GM21360 (cell line): Measurements from ENCODE around the gene ZNF215.
A peak's percentile ranks its signal among the peaks of the same experiment; 100 is the strongest.
"Not testable (repeated sequence)": the region's sequence is repeated elsewhere in the genome, so short reads cannot be mapped to it uniquely, and the experiment has no call there.

Experiments used
- ATAC-seq: cut with Tn5 transposase; IDR thresholded peaks from one replicate; pipeline ENCODE4 v1.9.1; 2021; ENCODE audit warnings: mild to moderate bottlenecking, moderate library complexity; ENCODE audit not compliant: unreplicated experiment

The ZNF215 gene

DNA sequence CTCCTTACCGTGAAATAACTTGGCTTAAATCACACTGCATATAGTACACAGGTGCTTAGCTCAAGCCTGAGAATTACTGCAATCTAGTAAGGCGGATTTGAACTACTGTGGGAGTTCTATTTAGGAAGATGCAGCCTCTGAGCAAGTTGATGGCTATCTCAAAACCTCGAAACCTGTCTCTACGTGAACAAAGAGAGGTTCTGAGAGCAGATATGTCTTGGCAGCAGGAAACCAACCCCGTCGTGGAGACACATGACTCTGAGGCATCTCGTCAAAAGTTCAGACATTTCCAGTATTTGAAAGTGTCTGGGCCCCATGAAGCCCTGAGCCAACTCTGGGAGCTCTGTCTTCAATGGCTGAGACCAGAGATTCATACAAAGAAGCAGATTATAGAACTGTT is 5.9 kb downstream of the ZNF215 start:
- ATAC-seq, result no peak

DNA sequence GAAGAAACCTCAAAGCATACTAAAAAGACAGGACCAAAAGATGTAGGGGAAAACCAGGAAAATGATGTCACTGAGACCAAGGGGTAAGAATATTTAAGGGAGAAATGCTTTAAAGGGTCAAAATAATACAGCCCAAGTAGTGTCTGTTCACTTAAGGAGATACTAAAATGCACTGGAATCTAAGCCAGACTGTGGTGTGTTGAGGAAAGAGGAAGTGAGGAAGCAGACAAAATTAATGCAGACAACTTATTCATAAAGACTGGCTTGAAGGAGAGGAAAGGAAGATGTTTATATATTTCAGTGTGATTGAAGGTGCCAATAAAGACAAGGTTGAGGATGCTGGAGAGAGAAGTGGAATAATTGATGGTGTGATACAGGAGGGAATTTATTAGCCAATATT is 15.7 kb downstream of the ZNF215 start:
- no peak for ATAC-seq

- no peak for ATAC-seq
Measured at GRCh38 chr11:6943131-6943530, 16.9 kb downstream of the ZNF215 start.

DNA sequence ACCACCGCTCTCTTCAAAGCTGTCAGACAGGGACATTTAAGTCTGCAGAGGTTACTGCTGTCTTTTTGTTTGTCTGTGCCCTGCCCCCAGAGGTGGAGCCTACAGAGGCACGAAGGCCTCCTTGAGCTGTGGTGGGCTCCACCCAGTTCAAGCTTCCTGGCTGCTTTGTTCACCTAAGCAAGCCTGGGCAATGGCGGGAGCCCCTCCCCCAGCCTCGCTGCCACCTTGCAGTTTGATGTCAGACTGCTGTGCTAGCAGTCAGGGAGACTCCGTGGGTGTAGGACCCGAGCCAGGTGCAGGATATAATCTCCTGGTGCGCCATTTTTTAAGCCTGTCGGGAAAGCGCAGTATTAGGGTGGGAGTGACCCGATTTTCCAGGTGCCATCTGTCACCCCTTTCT is 28.0 kb downstream of the ZNF215 start:
- ATAC-seq, result not testable (repeated sequence)

- ATAC-seq, result no peak
Measured at GRCh38 chr11:6962141-6962540, 35.9 kb downstream of the ZNF215 start.

GRCh38 chr11:6962673-6963072 is 36.4 kb downstream of the ZNF215 start:
- ATAC-seq, result peak; percentile 75

GRCh38 chr11:6968816-6969215 is 42.6 kb downstream of the ZNF215 start:
- ATAC-seq, result no peak

DNA sequence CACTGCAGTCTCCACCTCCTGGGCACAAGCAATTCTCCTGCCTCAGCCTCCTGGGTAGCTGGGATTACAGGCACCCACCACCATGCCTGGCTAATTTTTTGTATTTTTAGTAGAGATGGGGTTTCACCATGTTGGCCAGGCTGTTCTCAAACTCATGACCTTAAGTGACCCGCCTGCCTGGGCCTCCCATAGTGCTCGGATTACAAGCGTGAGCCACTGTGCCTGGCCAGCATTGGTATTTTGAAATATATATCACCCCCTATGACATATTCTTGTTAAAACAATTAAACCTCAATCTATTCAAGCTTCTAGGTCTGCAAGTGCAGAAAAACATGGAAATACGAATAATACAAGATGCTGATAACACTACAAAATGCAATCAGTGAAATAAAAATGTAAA is 43.6 kb downstream of the ZNF215 start:
- ATAC-seq, result not testable (repeated sequence)

DNA sequence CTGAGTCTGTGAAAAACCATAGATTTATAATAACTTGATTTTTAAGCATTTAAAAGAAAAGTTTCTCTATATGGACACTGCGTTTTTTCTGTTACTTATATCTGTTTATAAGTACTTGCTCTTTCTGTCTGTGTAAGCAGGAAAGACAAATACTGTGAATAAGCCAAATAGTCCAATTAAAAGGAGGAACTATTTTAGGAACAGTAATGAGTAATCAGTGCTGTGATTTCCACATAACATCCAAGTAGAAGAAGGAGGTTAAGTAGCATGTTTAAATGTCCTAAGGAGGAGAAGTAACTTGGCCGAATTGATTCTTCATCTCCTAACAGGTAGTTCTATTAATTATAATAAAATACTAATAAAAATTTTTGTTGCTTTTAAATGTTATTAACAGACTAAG is 53.1 kb downstream of the ZNF215 start:
- no peak for ATAC-seq

DNA sequence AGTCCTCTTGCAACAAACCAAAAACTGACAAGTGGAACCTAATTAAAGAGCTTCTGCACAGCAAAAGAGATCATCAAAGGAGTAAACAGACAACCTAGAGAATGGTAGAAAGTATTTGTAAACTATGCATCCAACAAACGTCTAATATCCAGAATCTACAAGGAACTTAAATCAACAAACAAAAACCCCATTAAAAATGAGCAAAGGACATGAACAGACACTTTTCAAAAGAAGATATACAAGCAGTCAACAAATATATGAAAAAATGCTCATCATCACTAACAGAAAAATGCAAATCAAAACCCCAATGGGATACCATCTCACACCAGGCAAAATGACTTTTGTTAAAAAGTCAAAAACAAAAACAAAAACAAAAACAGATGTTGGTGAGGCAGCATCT is 60.3 kb downstream of the ZNF215 start:
- no peak for ATAC-seq

DNA sequence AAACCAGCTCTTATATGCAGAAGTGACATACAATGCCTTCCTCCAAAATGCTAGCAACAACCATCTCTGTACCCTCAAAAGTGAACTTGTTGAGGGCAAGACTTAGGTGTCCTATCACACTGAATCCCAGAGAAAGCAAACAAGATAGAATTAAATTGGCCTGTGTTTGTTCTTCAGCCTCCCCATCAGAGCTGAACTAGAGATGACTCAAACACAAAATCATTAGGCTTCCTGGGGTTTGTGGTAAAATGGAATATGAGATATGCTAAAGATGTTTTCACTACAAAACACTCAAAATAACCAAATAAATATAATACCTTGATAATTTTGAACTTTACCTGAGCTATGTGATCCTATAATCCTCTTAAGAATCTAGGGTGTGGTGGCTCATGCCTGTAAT is 62.3 kb downstream of the ZNF215 start:
- no peak for ATAC-seq

DNA sequence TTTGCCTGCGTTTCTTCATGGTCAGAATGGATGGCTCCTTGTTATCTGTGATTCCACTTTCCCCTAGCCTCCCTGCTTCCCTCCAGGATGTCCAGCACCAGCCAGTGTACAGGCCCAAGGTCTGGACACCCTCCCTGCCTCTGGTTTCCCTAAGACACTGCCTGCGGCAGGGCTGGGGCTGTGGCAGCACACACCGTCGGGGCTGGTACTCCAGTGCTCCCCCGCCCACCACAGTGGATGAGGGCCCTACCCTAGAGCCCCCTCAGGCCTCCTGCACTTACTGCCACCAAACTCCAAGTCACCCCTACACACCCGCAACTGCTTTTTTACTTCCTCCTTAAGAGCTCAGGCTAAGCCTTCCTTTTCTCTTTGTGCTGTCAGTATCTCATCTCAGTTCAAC is 65.0 kb downstream of the ZNF215 start:
- ATAC-seq, result no peak

GRCh38 chr11:6992026-6992425 is 65.8 kb downstream of the ZNF215 start:
- ATAC-seq, result no peak

DNA sequence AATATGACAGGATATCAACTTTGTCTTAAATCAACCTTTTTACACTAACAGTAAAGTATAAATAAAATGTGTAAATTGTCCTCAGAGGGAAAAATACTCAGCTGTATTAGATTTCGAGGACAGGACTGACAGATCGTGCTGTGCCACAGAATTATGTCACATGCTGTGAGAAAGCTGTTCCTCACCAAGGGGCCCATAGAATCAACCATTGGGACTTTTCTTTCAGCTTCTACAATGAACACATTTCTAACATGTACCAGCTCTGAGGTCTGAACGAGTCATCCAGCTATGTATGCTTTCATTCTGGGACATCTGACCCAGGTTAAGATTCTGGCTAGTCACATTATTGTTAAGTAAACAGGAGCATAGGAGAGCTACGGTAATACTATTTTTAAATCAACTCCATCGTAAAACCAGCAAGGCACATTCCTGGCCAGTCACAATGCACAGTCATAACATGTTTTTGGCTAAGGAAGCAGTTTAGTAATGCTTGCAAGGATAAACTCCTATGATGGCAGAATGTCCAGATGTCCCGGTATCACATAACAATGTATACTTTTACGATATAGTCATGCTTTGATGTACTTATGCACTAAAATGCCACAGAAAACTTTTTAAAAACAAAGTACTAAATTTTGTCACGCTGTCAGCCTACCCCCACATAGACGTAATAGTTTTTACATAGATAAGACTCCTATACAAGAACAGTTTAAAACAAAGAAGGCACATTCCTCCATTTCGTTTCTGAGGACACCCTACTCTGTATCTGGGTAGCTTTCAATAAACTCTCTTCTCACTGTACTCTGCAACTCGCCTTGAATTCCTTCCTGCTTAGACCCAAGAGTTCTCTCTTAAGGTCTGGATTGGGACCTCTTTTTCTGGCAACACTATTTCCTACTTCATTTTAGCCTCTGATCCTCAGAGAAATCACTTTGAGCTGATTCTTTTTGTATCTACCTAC is 66.5 kb downstream of the ZNF215 start:
- no peak for ATAC-seq

GRCh38 chr11:6995703-6996102 is 69.5 kb downstream of the ZNF215 start:
- no peak for ATAC-seq

DNA sequence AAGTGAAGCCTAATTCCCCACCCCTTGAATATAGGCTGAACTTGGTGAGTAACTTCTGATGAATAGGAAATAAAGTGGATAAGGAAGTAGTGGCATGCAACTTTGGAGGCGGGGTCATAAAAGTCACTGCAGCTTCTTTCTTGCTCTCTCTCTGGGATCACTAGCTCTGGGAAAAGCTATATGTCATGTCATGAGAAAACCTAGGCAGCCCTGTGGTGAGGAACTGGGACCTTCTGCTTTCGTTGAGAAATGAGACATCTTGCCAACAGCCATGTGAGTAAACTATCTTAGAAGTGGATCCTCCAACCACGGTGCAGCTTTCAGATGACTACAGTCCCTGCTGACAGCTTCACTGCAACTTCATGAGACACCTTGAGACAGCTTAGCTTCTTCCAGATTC is 78.3 kb downstream of the ZNF215 start:
- peak; percentile 82 for ATAC-seq
